SK-N-SH treated with all-trans-retinoic acid at 6 μM for 48 hours (cell line): ENCODE measurements around the gene AMDHD2.

Experiments used
- ATAC-seq: fragments of 200-7000 bp; cut with Tn5 transposase; 3 replicates; pipeline ENCODE4 v1.9.1; 2020; ENCODE audit warnings: mild to moderate bottlenecking, moderate library complexity
- ARNTL ChIP-seq: fragments of 450-650 bp; formaldehyde crosslinking; IDR thresholded peaks from 2 replicates; pipeline ENCODE4 v1.5.0; 2020; ENCODE audit warnings: low read depth, mild to moderate bottlenecking, moderate library complexity, borderline replicate concordance
- BACH2 ChIP-seq: fragments of 250-450 bp; sonication (Bioruptor Pico); IDR thresholded peaks from 2 replicates; pipeline ENCODE4 v1.9.0; 2021; ENCODE audit warnings: mild to moderate bottlenecking, borderline replicate concordance
- CSDC2 ChIP-seq: fragments of 250-450 bp; sonication (Bioruptor Pico); IDR thresholded peaks from 2 replicates; pipeline ENCODE4 v1.5.0; 2020; ENCODE audit warnings: mild to moderate bottlenecking, moderate library complexity
- CSRNP3 ChIP-seq: fragments of 250-450 bp; sonication (Bioruptor Pico); IDR thresholded peaks from 2 replicates; pipeline ENCODE4 v1.5.1; 2021; ENCODE audit warnings: mild to moderate bottlenecking, moderate library complexity
- ESRRG ChIP-seq: fragments of 250-450 bp; sonication (Bioruptor Pico); IDR thresholded peaks from 2 replicates; pipeline ENCODE4 v1.6.1; 2021; ENCODE audit warnings: mild to moderate bottlenecking
- GLIS3 ChIP-seq: fragments of 250-450 bp; sonication (Bioruptor Pico); IDR thresholded peaks from 2 replicates; pipeline ENCODE4 v1.5.0; 2020; ENCODE audit warnings: mild to moderate bottlenecking, moderate library complexity
- ISL1 ChIP-seq: fragments of 250-450 bp; sonication (Bioruptor Pico); IDR thresholded peaks from 2 replicates; pipeline ENCODE4 v2.1.2; 2022; ENCODE audit warnings: mild to moderate bottlenecking, moderate library complexity
- OSR1 ChIP-seq: fragments of 250-450 bp; sonication (Bioruptor Pico); IDR thresholded peaks from 2 replicates; pipeline ENCODE4 v1.8.0; 2022; ENCODE audit warnings: moderate library complexity, mild to moderate bottlenecking, inconsistent platforms
- POU6F1 ChIP-seq: fragments of 250-450 bp; sonication (Bioruptor Pico); IDR thresholded peaks from 2 replicates; pipeline ENCODE4 v1.8.0; 2021; ENCODE audit warnings: low read depth, mild to moderate bottlenecking, moderate library complexity, borderline replicate concordance
- RARB ChIP-seq: fragments of 250-450 bp; sonication (Bioruptor Pico); IDR thresholded peaks from 2 replicates; pipeline ENCODE4 v1.8.0; 2021; ENCODE audit warnings: mild to moderate bottlenecking, moderate library complexity
- SNAI2 ChIP-seq: fragments of 250-450 bp; sonication (Bioruptor Pico); IDR thresholded peaks from 2 replicates; pipeline ENCODE4 v1.5.0; 2020; ENCODE audit warnings: mild to moderate bottlenecking, moderate library complexity
- TCF4 ChIP-seq: fragments of 250-450 bp; sonication (Bioruptor Pico); IDR thresholded peaks from 2 replicates; pipeline ENCODE4 v1.8.0; 2021; ENCODE audit warnings: mild to moderate bottlenecking, moderate library complexity, borderline replicate concordance
- TOX ChIP-seq: fragments of 250-450 bp; sonication (Bioruptor Pico); IDR thresholded peaks from 2 replicates; pipeline ENCODE4 v1.8.0; 2021; ENCODE audit warnings: mild to moderate bottlenecking, moderate library complexity, borderline replicate concordance
- TSHZ2 ChIP-seq: fragments of 250-450 bp; sonication (Bioruptor Pico); IDR thresholded peaks from 2 replicates; pipeline ENCODE4 v1.5.0; 2020; ENCODE audit warnings: mild to moderate bottlenecking, moderate library complexity
- ZC3H10 ChIP-seq: fragments of 250-450 bp; sonication (Bioruptor Pico); IDR thresholded peaks from 2 replicates; pipeline ENCODE4 v1.5.1; 2021; ENCODE audit warnings: mild to moderate bottlenecking, moderate library complexity
- ZFP3 ChIP-seq: fragments of 250-450 bp; sonication (Bioruptor Pico); IDR thresholded peaks from 2 replicates; pipeline ENCODE4 v1.5.0; 2020; ENCODE audit warnings: mild to moderate bottlenecking, moderate library complexity
- ZFP30 ChIP-seq: fragments of 450-650 bp; formaldehyde crosslinking; IDR thresholded peaks from 2 replicates; pipeline ENCODE4 v1.5.0; 2022; ENCODE audit warnings: mild to moderate bottlenecking, moderate library complexity
- ZNF565 ChIP-seq: fragments of 450-650 bp; formaldehyde crosslinking; conservative IDR thresholded peaks from 2 replicates; pipeline ENCODE4 v1.5.0; 2020; ENCODE audit warnings: low read depth, mild to moderate bottlenecking, moderate library complexity
- ZNF70 ChIP-seq: fragments of 450-650 bp; formaldehyde crosslinking; IDR thresholded peaks from 2 replicates; pipeline ENCODE4 v1.5.0; 2020; ENCODE audit warnings: mild to moderate bottlenecking, moderate library complexity
- ZNF8 ChIP-seq: fragments of 450-650 bp; formaldehyde crosslinking; IDR thresholded peaks from 2 replicates; pipeline ENCODE4 v1.5.0; 2020; ENCODE audit warnings: mild to moderate bottlenecking, moderate library complexity

AMDHD2 gene

GRCh38 chr16:2483939-2484897, 36.0 kb upstream of the AMDHD2 start (continued):
- TF ChIP-seq POU6F1 (CRISPR knock-in tag): no peak
- TF ChIP-seq ZFP3 (CRISPR knock-in tag): no peak
- TF ChIP-seq SNAI2: no peak
- no peak for TF ChIP-seq RARB (CRISPR knock-in tag)
- TF ChIP-seq ZNF565: no peak
- TF ChIP-seq ZNF70 (CRISPR knock-in tag): no peak
- TF ChIP-seq TCF4 (CRISPR knock-in tag): no peak
- no peak for TF ChIP-seq ZFP30
- TF ChIP-seq ZC3H10 (CRISPR knock-in tag): no peak
- no peak for TF ChIP-seq ISL1 (CRISPR knock-in tag)
- no peak for TF ChIP-seq ESRRG (CRISPR knock-in tag)

GRCh38 chr16:2484898-2485508, 35.2 kb upstream of the AMDHD2 start:
- no peak for ATAC-seq
- TF ChIP-seq ARNTL (CRISPR knock-in tag) (no peak), POU6F1 (CRISPR knock-in tag) (no peak), OSR1 (no peak), CSDC2 (CRISPR knock-in tag) (no peak), ZNF565 (no peak), ZFP30 (no peak), ISL1 (CRISPR knock-in tag) (no peak), TSHZ2 (CRISPR knock-in tag) (no peak), CSRNP3 (CRISPR knock-in tag) (no peak), GLIS3 (no peak)

GRCh38 chr16:2485811-2486507, 34.2 kb upstream of the AMDHD2 start:
- ATAC-seq: no peak
- no peak for TF ChIP-seq ESRRG (CRISPR knock-in tag)

GRCh38 chr16:2486645-2487516, 33.3 kb upstream of the AMDHD2 start:
- no peak for ATAC-seq
- no peak for TF ChIP-seq ZFP3 (CRISPR knock-in tag)
- no peak for TF ChIP-seq TSHZ2 (CRISPR knock-in tag)
- no peak for TF ChIP-seq ZC3H10 (CRISPR knock-in tag)
- TF ChIP-seq BACH2 (CRISPR knock-in tag): no peak
- no peak for TF ChIP-seq TOX (CRISPR knock-in tag)
- TF ChIP-seq POU6F1 (CRISPR knock-in tag): no peak
- TF ChIP-seq ZNF565: no peak
- TF ChIP-seq RARB (CRISPR knock-in tag): no peak
- no peak for TF ChIP-seq ZNF8
